ENCODE measurements around the gene PXT1.

The PXT1 gene

DNA sequence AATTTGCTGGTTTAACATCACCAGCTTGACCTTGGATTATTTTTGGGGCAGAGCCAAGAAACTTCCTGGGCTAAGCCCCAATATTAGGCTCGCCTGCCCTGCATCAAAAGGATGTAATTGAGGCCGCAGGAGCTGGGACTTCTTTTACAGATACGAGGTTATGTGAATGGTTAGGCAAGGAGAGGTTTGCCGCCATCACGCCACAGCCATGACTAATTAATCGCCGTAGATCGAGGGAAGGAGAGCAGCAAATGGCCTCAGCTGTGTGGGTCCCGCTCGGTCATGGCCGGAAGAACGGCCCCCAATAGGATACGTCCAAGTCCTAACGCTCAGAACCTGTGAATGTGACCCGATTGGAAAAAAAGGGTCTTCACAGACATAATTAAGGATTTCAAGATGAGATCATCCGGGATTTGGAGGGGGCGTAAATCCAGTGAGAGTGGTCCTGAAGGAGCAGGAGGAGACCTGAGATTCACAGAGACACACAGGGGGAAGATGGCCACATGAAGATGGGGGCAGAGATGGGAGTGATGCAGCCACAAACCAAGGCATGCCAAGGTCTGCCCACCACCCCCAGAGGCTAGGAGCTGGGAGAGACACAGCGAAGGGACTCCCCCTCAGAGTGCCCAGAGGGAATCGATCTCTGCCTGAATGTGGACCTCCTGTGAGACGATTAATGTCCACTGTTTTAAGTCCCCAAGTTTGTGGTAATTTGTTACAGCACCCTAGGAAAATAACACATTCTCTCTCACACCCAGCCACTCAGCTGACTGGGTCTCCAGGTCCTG lies 96.0 kb downstream of the PXT1 start:
- DNase-seq (ENCODE audit: low read depth): no peak

DNA sequence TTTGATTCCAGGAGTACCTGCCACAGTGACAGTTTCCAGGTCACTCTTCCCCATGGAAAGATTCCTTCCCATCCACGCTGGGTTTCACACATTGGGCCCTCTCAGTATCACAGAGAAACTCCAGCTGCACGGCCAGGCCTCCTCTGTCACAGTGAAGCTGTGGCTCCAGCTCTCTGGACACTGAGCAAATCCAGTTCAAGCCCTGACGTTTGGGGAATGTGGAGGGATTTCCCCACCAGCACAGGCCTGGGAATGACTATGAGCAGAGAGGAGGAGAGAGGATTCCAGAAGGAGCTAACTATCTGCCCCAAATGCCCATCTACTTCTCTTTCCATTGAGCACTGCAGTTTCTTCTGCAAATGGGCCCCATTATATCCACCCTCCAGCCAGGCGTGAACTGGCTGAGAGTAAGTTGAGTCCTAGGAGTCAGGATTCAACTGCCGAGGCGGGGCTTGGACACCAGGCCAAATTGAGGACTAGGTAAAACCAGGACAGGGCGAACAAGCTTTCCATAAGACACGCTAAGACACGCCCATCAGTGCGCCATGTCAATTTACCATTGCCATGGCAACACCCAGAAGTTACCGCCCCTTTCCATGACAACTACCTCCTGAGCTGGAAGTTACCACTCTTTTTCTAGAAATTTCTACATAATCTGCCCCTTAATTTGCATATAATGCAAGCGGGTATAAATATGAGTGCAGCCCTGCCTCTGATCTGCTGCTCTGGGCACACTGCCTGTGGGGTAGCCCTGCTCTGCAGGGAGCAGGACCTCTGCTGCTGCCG lies 96.8 kb downstream of the PXT1 start:
- no peak for DNase-seq (ENCODE audit: low read depth)

DNA sequence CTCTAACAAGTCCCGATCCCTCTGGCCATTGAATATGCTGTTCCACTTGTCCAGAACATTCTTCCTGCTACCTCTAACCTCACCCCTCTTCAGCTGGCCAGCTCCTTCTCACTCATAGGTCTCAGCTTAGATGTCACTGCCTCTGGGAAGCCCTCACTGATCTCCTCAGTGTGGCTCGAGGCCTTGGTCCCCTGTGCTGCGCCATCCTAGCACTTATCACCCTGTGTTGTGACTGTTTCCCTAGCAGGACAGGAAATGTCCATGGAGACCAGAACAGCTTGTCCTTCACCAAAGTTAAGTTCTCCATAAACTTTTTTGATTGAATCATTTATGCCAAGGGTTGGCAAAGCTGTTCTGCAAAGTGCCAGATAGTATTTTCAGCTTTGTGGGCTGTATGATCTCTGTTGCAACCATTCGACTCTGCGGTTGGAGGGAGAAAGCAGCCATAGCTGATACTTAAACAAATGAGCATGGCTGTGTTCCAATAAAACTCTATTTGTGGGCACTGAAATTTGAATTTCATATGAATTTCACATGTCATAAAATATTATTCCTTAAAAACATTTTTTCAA lies 99.5 kb downstream of the PXT1 start:
- DNase-seq (ENCODE audit: low read depth): no peak

DNA sequence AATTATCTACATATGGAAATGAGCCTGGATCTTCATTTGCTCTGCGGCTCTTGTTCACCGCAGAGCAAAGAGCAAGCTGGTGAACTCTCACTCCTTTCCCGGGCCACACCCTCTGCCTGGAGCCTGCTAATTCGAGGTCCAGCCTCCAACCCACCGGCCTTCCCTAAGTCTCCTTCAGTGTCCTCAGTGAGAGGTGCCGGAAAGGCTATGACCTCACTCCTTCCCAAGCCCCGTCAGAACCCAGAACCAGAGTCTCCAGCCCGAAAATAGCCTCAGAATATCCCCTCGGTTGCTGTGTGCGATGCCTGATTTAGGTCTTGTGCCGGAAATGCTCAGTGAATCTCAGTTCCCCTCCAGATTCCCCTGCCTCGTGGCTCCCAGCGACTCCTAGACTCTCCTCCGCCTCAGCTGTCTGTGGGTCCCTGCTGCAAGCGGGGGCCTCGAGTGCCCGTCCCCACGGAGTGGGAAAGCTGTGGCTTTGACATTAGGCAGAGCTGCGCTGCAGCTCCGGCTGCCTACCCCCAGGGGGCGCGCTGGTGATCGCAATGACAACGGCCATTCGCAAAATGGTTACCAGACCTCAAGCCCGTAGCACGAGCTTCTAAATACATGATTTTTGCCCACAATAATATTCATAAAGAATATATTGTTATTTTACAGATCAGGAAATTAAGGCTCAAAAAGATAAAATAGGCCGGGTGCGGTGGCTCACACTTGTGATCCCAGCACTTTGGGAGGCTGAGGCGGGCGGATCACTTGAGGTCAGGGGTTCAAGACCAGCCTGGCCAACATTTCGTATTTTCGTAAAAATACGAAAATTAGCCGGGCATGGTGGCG lies 101.8 kb downstream of the PXT1 start:
- no peak for DNase-seq (ENCODE audit: low read depth)
